ENCODE data around the gene PNLIP.

DNA sequence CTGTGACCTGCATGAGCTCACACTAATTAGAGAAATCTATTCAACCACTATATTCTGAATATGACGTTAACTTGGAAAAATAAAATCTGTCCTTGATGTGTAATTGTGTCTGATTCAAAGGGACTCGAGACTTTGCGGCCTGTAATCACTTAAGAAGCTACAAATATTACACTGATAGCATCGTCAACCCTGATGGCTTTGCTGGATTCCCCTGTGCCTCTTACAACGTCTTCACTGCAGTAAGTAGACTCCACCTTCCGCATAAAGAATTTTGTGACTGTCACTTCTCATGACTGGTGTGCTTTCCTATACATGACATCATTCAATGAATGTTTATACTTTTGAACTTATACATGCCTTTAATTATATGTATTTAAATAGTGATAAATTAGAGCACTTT, 10.1 kb downstream of the PNLIP start:
- TF ChIP-seq, protein P1, sequence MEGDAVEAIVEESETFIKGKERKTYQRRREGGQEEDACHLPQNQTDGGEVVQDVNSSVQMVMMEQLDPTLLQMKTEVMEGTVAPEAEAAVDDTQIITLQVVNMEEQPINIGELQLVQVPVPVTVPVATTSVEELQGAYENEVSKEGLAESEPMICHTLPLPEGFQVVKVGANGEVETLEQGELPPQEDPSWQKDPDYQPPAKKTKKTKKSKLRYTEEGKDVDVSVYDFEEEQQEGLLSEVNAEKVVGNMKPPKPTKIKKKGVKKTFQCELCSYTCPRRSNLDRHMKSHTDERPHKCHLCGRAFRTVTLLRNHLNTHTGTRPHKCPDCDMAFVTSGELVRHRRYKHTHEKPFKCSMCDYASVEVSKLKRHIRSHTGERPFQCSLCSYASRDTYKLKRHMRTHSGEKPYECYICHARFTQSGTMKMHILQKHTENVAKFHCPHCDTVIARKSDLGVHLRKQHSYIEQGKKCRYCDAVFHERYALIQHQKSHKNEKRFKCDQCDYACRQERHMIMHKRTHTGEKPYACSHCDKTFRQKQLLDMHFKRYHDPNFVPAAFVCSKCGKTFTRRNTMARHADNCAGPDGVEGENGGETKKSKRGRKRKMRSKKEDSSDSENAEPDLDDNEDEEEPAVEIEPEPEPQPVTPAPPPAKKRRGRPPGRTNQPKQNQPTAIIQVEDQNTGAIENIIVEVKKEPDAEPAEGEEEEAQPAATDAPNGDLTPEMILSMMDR (IDR thresholded peaks at IDR 0.05), result no peak
- TF ChIP-seq POLR2A (IDR thresholded peaks at IDR 0.05) (no peak), POLR2AphosphoS5 (IDR thresholded peaks at IDR 0.05) (no peak)
